GM23338 (cell line): ENCODE measurements around the gene HACD3. TPM values are rescaled to one million over a fixed set of nuclear protein-coding genes. Genes with fewer than 3 reads are reported as not detected.

ENCODE experiments used
- ATAC-seq: fragments of 200-7000 bp; cut with Tn5 transposase; 3 replicates; pipeline ENCODE4 v1.9.1; 2020
- DNase-seq: peaks from one replicate; pipeline ENCODE4 v3.0.0-alpha.2; 2015; ENCODE audit warnings: low spot score
- H2AFZ ChIP-seq: fragments of 200-600 bp; sonication (generic); 2 replicates; pipeline ENCODE4 v1.8.0; 2016; ENCODE audit warnings: antibody characterized with exemption, mild to moderate bottlenecking, moderate library complexity
- H3F3A ChIP-seq: fragments of 200-600 bp; sonication (generic); replicated peaks from 2 replicates; pipeline ENCODE4 v1.8.0; 2017; ENCODE audit warnings: antibody characterized with exemption, mixed run types, low read depth
- H3K27ac ChIP-seq: fragments of 200-600 bp; sonication (generic); 2 replicates; pipeline ENCODE4 v1.6.1; 2016; ENCODE audit warnings: low read depth
- H3K27me3 ChIP-seq: fragments of 200-600 bp; sonication (generic); 2 replicates; pipeline ENCODE4 v1.8.0; 2016; ENCODE audit warnings: mild to moderate bottlenecking, mixed run types, moderate library complexity; ENCODE audit not compliant: insufficient read depth
- H3K36me3 ChIP-seq: fragments of 200-600 bp; sonication (generic); 2 replicates; pipeline ENCODE4 v1.8.0; 2016; ENCODE audit warnings: mild to moderate bottlenecking; ENCODE audit not compliant: insufficient read depth
- H3K4me1 ChIP-seq: fragments of 200-600 bp; sonication (generic); 2 replicates; pipeline ENCODE4 v1.8.0; 2016; ENCODE audit warnings: mild to moderate bottlenecking, moderate library complexity; ENCODE audit not compliant: insufficient read depth
- H3K4me2 ChIP-seq: fragments of 200-600 bp; sonication (generic); 2 replicates; pipeline ENCODE4 v1.7.1; 2017; ENCODE audit warnings: mixed run types
- H3K4me3 ChIP-seq: fragments of 200-600 bp; sonication (generic); 2 replicates; pipeline ENCODE4 v1.6.1; 2016; ENCODE audit warnings: mixed run types
- H3K79me2 ChIP-seq: fragments of 200-600 bp; sonication (generic); replicated peaks from 2 replicates; pipeline ENCODE4 v1.8.0; 2017; ENCODE audit warnings: mild to moderate bottlenecking; ENCODE audit not compliant: insufficient read depth
- H3K9me2 ChIP-seq: fragments of 200-600 bp; sonication (generic); 2 replicates; pipeline ENCODE4 v1.8.0; 2017; ENCODE audit not compliant: insufficient read depth
- H4K20me1 ChIP-seq: fragments of 200-600 bp; sonication (generic); replicated peaks from 2 replicates; pipeline ENCODE4 v1.8.0; 2017; ENCODE audit warnings: mild to moderate bottlenecking; ENCODE audit not compliant: insufficient read depth
- H3K27ac Mint-ChIP-seq: 2 replicates; pipeline ENCODE4 v1.8.0; 2020; ENCODE audit warnings: inconsistent platforms, mild to moderate bottlenecking, moderate library complexity, mixed read lengths
- H3K27me3 Mint-ChIP-seq: 3 replicates; pipeline ENCODE4 v1.8.0; 2022; ENCODE audit warnings: low read depth, mild to moderate bottlenecking, moderate library complexity, mixed read lengths, inconsistent platforms; ENCODE audit not compliant: insufficient read depth, poor library complexity
- H3K36me3 Mint-ChIP-seq: 3 replicates; pipeline ENCODE4 v1.8.0; 2021; ENCODE audit warnings: low read depth, mild to moderate bottlenecking, inconsistent platforms, moderate library complexity, mixed read lengths
- H3K4me1 Mint-ChIP-seq: 3 replicates; pipeline ENCODE4 v1.8.0; 2020; ENCODE audit warnings: mild to moderate bottlenecking, inconsistent platforms, mixed read lengths
- H3K4me3 Mint-ChIP-seq: 3 replicates; pipeline ENCODE4 v1.8.0; 2021; ENCODE audit warnings: moderate library complexity, mild to moderate bottlenecking, inconsistent platforms, mixed read lengths
- H3K9me3 Mint-ChIP-seq: 3 replicates; pipeline ENCODE4 v1.8.0; 2020; ENCODE audit warnings: moderate library complexity, mild to moderate bottlenecking, inconsistent platforms, mixed read lengths
- CTCF ChIP-seq, 2 experiments: fragments of 200-600 bp in 1 of 2; sonication (generic) in 1 of 2; conservative IDR thresholded peaks; 2 replicates each; pipeline versions ENCODE4 v1.5.1 to v1.6.1; 2016 to 2017; ENCODE audit warnings: antibody characterized with exemption in 2 of 2, low read depth in 2 of 2, mild to moderate bottlenecking in 2 of 2, moderate library complexity in 1 of 2
- ETS1 ChIP-seq: IDR thresholded peaks from 2 replicates; pipeline ENCODE4 v1.6.1; 2016; ENCODE audit warnings: antibody characterized with exemption
- EZH2phosphoT487 ChIP-seq: fragments of 200-600 bp; sonication (generic); IDR thresholded peaks from one replicate; pipeline ENCODE4 v1.8.1; 2018; ENCODE audit warnings: antibody characterized with exemption; ENCODE audit not compliant: unreplicated experiment
- JUNB ChIP-seq: IDR thresholded peaks from one replicate; pipeline ENCODE4 v1.6.1; 2016; ENCODE audit warnings: antibody characterized with exemption; ENCODE audit not compliant: unreplicated experiment
- NANOG ChIP-seq: IDR thresholded peaks from 2 replicates; pipeline ENCODE4 v1.6.1; 2016; ENCODE audit warnings: antibody characterized with exemption, borderline replicate concordance
- REST ChIP-seq: IDR thresholded peaks from one replicate; pipeline ENCODE4 v1.6.1; 2018; ENCODE audit warnings: antibody characterized with exemption; ENCODE audit not compliant: unreplicated experiment
- STAT1 ChIP-seq: IDR thresholded peaks from one replicate; pipeline ENCODE4 v1.6.1; 2016; ENCODE audit warnings: antibody characterized with exemption; ENCODE audit not compliant: unreplicated experiment
- ZNF114 ChIP-seq: fragments of 250-450 bp; sonication (Bioruptor Pico); IDR thresholded peaks from 2 replicates; pipeline ENCODE4 v1.5.0; 2020; ENCODE audit warnings: mild to moderate bottlenecking, moderate library complexity
- ZNF331 ChIP-seq: fragments of 250-450 bp; sonication (Bioruptor Pico); IDR thresholded peaks from 2 replicates; pipeline ENCODE4 v1.5.0; 2020; ENCODE audit warnings: low read depth, mild to moderate bottlenecking, moderate library complexity
- ZNF462 ChIP-seq: fragments of 250-450 bp; sonication (Bioruptor Pico); IDR thresholded peaks from 2 replicates; pipeline ENCODE4 v1.5.0; 2020; ENCODE audit warnings: mild to moderate bottlenecking, moderate library complexity
- polyA plus RNA-seq: library from polyadenylated mRNA; unstranded; fragments of >200 nt; fragmentation: Nextera tagmentation; extraction: Ambion mirVana; gene quantifications from 2 replicates; pipeline ENCODE4 v1.2.1, GENCODE V29; 2016
- total RNA-seq: library from RNA; depleted of rRNA; stranded (reverse); fragments of >200 nt; shearing (Covaris generic); gene quantifications from 2 replicates; pipeline ENCODE4 v1.2.3, GENCODE V29; 2014

Gene HACD3
- total and polyA plus RNA-seq, 2 experiments from 2014 or later = 123 to 131 TPM

- peaks cover 98% of the 10 kb centered on the region for H3K79me2 ChIP-seq
- Mint-ChIP-seq H3K27ac (no peak overlapping the region), H3K9me3 (no peaks in the 10 kb centered on the region)
Measured at GRCh38 chr15:65541231-65541820, 11.1 kb downstream of the HACD3 start.

More at GRCh38 chr15:65541231-65541820, 11.1 kb downstream of the HACD3 start:
- TF ChIP-seq CTCF (conservative IDR thresholded peaks at IDR 0.05; ENCODE audit: low read depth in 2 of 2) (no peak), ZNF462 (CRISPR knock-in tag) (no peak), STAT1 (no peak), NANOG (no peak), REST (no peak), ETS1 (no peak), EZH2phosphoT487 (no peak), JUNB (no peak), ZNF114 (CRISPR knock-in tag) (no peak), ZNF331 (CRISPR knock-in tag) (no peak)
- Mint-ChIP-seq H3K4me1 (peaks cover 16% of the 10 kb centered on the region; the same call in 2 of the 3 replicates), H3K27me3 (peaks cover 3% of the 10 kb centered on the region), H3K4me3 (no peak overlapping the region), H3K36me3 (peaks cover 4% of the 10 kb centered on the region; the same call in 1 of the 3 replicates)
- no peaks in the 10 kb centered on the region for H3K9me2 ChIP-seq
- H3K4me1 ChIP-seq = no peaks in the 10 kb centered on the region
- no peaks in the 10 kb centered on the region for H3K36me3 ChIP-seq
- no peaks in the 10 kb centered on the region for H3K27me3 ChIP-seq
- H3K27ac ChIP-seq = no peak overlapping the region
- ATAC-seq (no peak), DNase-seq (no peak)
- H3F3A ChIP-seq = 0 out of 2 replicates have a peak, but pooled peaks cover 3% of the 10 kb centered on the region
- H3K4me3 ChIP-seq = no peak overlapping the region
- no peak overlapping the region for H2AFZ ChIP-seq
- H3K4me2 ChIP-seq = no peak overlapping the region
- H4K20me1 ChIP-seq = peaks cover 69% of the 10 kb centered on the region
